Renal cortical epithelial cell (primary cell): ENCODE measurements around the gene TEX54. TPM values are rescaled to one million over a fixed set of nuclear protein-coding genes. Genes with fewer than 3 reads are reported as not detected.
"Not testable (repeated sequence)": the region's sequence is repeated elsewhere in the genome, so short reads cannot be mapped to it uniquely, and the experiment has no call there.

Experiments used
- DNase-seq: peaks from one replicate; pipeline ENCODE4 v3.0.0-alpha.2; 2011; ENCODE audit warnings: low read depth
- total RNA-seq: library from RNA; depleted of rRNA; stranded (reverse); fragments of >200 nt; gene quantifications from 2 replicates; pipeline ENCODE4 v1.2.3, GENCODE V29; 2014

Gene TEX54
- total RNA-seq, 1 donor from 2014 or later: not detected

GRCh38 chr11:62855571-62856332 is 23.1 kb upstream of the TEX54 start:
- peak; percentile 96 for DNase-seq

- no peak for DNase-seq
Observed at GRCh38 chr11:62854825-62855570, 22.4 kb upstream of the TEX54 start.

- no peak for DNase-seq
Observed at GRCh38 chr11:62854013-62854824, 21.6 kb upstream of the TEX54 start.

GRCh38 chr11:62853279-62853965 is 20.8 kb upstream of the TEX54 start:
- DNase-seq: no peak

- no peak for DNase-seq
Observed at GRCh38 chr11:62852523-62853188, 20.0 kb upstream of the TEX54 start.

- DNase-seq: peak; percentile 15
Observed at GRCh38 chr11:62851807-62852522, 19.3 kb upstream of the TEX54 start.

GRCh38 chr11:62850911-62851806 is 18.5 kb upstream of the TEX54 start:
- DNase-seq: no peak

- DNase-seq: no peak
Observed at GRCh38 chr11:62847767-62848314, 15.2 kb upstream of the TEX54 start.

- no peak for DNase-seq
Observed at GRCh38 chr11:62846177-62846576, 13.5 kb upstream of the TEX54 start.

GRCh38 chr11:62844154-62844553 is 11.5 kb upstream of the TEX54 start:
- DNase-seq: no peak

GRCh38 chr11:62843466-62843865 is 10.8 kb upstream of the TEX54 start:
- DNase-seq: no peak

- DNase-seq: not testable (repeated sequence)
Observed at GRCh38 chr11:62842891-62843290, 10.2 kb upstream of the TEX54 start.

GRCh38 chr11:62842171-62842741 is 9.6 kb upstream of the TEX54 start:
- DNase-seq: no peak

GRCh38 chr11:62841361-62842170 is 8.9 kb upstream of the TEX54 start:
- peak; percentile 100 for DNase-seq

- peak; percentile 78 for DNase-seq
Observed at GRCh38 chr11:62840721-62841360, 8.2 kb upstream of the TEX54 start.

- DNase-seq: peak; percentile 87
Observed at GRCh38 chr11:62839050-62839945, 6.7 kb upstream of the TEX54 start, which contains the start of gene WDR74. Gene WDR74, minus strand, starts transcription at chr11:62839590. Its CDS starts 20 bp downstream, at chr11:62839570.
